ENCODE results near the gene TMTC1. TPM values are rescaled to one million over a fixed set of nuclear protein-coding genes. Genes with fewer than 3 reads are reported as not detected.

The TMTC1 gene
- total RNA-seq, 6 experiments from 2014 or later = not detected

DNA sequence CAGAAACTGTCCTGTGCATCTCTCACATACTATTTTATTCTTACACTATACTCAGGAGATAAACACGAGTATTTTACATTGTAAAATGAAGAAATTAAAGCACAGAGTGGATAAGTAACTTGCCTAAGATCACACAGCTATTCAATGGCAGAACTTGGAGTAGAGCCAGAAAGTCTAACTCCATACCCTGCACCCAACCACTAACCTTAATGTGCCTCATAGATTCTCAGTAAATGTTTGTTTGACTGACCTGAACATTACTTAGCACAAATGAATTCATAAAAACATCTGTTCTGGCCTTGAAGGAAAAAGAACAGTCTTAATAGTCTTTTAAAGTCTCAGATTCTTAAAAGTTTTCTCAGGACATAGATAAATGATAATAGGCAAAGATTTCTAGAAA, 202.8 kb downstream of the TMTC1 start:
- Mint-ChIP-seq H3K27ac (no peak overlapping the region), H3K4me1 (ENCODE audit: low read depth) (no peaks in the 10 kb centered on the region), H3K27me3 (ENCODE audit: insufficient read depth) (no peaks in the 10 kb centered on the region; the same call in 1 of the 2 replicates), H3K36me3 (ENCODE audit: low read depth) (no peaks in the 10 kb centered on the region), H3K4me3 (no peak overlapping the region), H3K9me3 (peaks cover 5% of the 10 kb centered on the region; the same call in 1 of the 2 replicates)
- DNase-seq = no peak
- TF ChIP-seq CTCF (IDR thresholded peaks at IDR 0.05) = no peak

GRCh38 chr12:29578731-29579130, 205.0 kb downstream of the TMTC1 start:
- Mint-ChIP-seq H3K27me3 (ENCODE audit: insufficient read depth) (no peaks in the 10 kb centered on the region; the same call in 1 of the 2 replicates), H3K9me3 (peaks cover 10% of the 10 kb centered on the region; the same call in 1 of the 2 replicates), H3K27ac (no peak overlapping the region), H3K4me1 (ENCODE audit: low read depth) (no peaks in the 10 kb centered on the region), H3K36me3 (ENCODE audit: low read depth) (no peaks in the 10 kb centered on the region), H3K4me3 (no peak overlapping the region)
- DNase-seq = no peak
- no peak for TF ChIP-seq CTCF (IDR thresholded peaks at IDR 0.05)

GRCh38 chr12:29578070-29578469, 205.7 kb downstream of the TMTC1 start:
- Mint-ChIP-seq H3K4me1 (ENCODE audit: low read depth) (no peaks in the 10 kb centered on the region), H3K27ac (no peak overlapping the region), H3K9me3 (peaks cover 16% of the 10 kb centered on the region), H3K36me3 (ENCODE audit: low read depth) (no peaks in the 10 kb centered on the region), H3K27me3 (ENCODE audit: insufficient read depth) (no peaks in the 10 kb centered on the region; the same call in 1 of the 2 replicates), H3K4me3 (no peak overlapping the region)
- no peak for TF ChIP-seq CTCF (IDR thresholded peaks at IDR 0.05)
- no peak for DNase-seq

DNA sequence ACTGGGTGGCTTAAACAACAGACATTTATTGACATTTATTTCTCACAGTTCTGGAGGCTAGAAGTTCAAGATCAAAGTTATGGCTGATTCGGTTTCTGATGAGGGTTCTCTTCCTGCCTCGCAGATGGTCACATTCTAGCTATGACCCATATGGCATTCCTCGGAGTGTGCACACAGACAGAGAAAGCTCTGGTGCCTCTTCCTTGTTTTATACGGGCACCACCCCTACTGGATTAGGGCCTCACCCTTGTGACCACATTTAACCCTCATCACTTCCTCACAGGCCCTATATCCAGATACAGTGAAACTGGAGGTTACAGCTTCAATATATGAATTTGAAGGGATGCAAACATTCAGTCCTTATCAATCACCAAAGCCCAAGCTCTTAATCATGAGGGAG, 209.2 kb downstream of the TMTC1 start:
- Mint-ChIP-seq H3K27ac (no peak overlapping the region), H3K9me3 (peaks cover 11% of the 10 kb centered on the region), H3K4me1 (ENCODE audit: low read depth) (no peaks in the 10 kb centered on the region), H3K36me3 (ENCODE audit: low read depth) (no peaks in the 10 kb centered on the region), H3K27me3 (ENCODE audit: insufficient read depth) (no peaks in the 10 kb centered on the region; the same call in 1 of the 2 replicates), H3K4me3 (no peak overlapping the region)
- DNase-seq = no peak
- TF ChIP-seq CTCF (IDR thresholded peaks at IDR 0.05) = no peak

DNA sequence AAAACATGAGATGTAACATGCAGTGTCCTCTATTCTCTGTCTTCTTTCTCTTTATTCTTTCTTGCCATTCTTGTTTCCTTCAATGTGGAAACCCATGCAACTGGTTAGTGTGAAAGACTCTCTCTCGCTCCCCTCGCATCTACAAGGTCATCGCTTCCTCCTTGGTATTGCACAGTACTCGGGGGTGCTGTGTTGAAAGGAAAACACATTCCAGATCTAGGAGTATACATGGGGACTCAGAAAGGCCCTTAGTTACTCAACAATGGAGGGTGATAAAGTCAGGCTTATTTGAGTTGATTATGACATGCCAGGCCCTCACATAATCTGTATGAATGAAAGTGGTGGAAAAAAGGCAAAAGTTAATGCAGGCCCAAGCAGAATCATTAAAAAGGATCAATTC, 210.8 kb downstream of the TMTC1 start:
- peaks cover 11% of the 10 kb centered on the region for H3K9me3 Mint-ChIP-seq
- TF ChIP-seq CTCF (IDR thresholded peaks at IDR 0.05) = no peak
- no peak overlapping the region for H3K4me3 Mint-ChIP-seq
- H3K27me3 Mint-ChIP-seq (ENCODE audit: insufficient read depth) = peaks cover 2% of the 10 kb centered on the region
- DNase-seq = no peak
- H3K36me3 Mint-ChIP-seq (ENCODE audit: low read depth) = no peaks in the 10 kb centered on the region
- H3K27ac Mint-ChIP-seq = no peak overlapping the region
- no peaks in the 10 kb centered on the region for H3K4me1 Mint-ChIP-seq (ENCODE audit: low read depth)

GRCh38 chr12:29572464-29572863, 211.3 kb downstream of the TMTC1 start:
- DNase-seq = no peak
- Mint-ChIP-seq H3K9me3 (peaks cover 11% of the 10 kb centered on the region), H3K4me1 (ENCODE audit: low read depth) (no peaks in the 10 kb centered on the region), H3K36me3 (ENCODE audit: low read depth) (no peaks in the 10 kb centered on the region), H3K27ac (no peak overlapping the region), H3K4me3 (no peak overlapping the region), H3K27me3 (ENCODE audit: insufficient read depth) (peaks cover 2% of the 10 kb centered on the region)
- TF ChIP-seq CTCF (IDR thresholded peaks at IDR 0.05) = no peak

Data from HFFc6 (cell line).